ENCODE data around the gene APMAP.

DNA sequence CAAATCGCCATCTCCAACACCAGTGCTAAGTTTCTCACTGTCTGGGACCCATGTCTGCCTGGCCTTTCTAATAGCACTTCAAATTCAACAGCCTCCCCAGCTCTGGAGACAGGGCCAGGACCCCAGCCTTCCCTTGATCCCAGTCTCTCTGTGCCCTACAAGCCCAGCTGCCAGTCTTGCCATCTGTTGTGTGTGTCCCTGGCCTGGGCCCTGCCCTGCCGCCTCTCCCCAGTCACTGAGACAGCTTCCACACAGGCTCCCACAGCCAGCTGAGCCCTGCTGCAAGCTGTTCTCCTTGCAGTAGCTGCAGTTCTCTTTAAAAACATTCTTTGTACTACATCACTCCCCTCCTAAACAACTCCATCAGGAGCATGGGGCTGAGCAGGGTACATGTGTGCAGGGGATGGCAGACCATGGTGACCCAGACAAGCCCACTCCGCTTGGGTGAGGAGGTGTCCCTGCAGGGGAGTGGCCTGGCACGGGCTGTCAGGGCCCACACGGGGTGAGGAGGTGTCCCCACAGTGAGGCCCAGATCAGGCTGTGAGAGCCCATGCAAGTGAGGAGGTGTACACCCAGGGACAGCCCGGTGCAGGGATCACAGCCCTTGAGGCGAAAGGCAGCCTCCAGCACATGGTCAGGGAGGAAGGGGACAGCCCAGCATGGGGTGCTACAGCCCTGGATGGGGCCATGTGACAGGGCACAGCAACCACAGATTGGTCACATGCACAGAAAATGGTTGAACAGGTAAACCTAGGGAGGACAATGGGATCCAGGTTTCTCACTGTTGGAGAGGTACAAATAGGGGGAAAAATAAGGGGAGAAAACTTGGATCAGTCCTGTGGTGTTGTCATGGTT is 27.3 kb downstream of the APMAP start:
- TF ChIP-seq CTCF (IDR thresholded peaks at IDR 0.05; ENCODE audit: insufficient read depth, low read length, poor library complexity, severe bottlenecking) (no peak), EZH2phosphoT487 (conservative IDR thresholded peaks at IDR 0.05; ENCODE audit: low read length) (no peak)
